Measurements from ENCODE around the gene ODR4. TPM values are rescaled to one million over a fixed set of nuclear protein-coding genes. Genes with fewer than 3 reads are reported as not detected.

The ODR4 gene
- total and polyA plus RNA-seq, 2 donors (not counting 3 experiments of a cell fraction or from before 2014, with no cell fraction given), result 6.0 to 18.6 TPM

GRCh38 chr1:186443638-186444037 lies 68.0 kb downstream of the ODR4 start:
- H3K36me3 ChIP-seq (ENCODE audit: control insufficient read depth in 2 of 2, extremely low read depth in 1 of 2, insufficient read depth in 2 of 2, low read length in 2 of 2), result no peaks in the 10 kb centered on the region
- no peak for FAIRE-seq
- no peaks in the 10 kb centered on the region for H4K20me1 ChIP-seq (replicated peaks; ENCODE audit: control insufficient read depth, extremely low read depth, insufficient read depth, low read length)
- BruUV-seq (replicated peaks), result no TSS peak
- no peak overlapping the region for H3K4me3 ChIP-seq (replicated peaks in 1 of 3; ENCODE audit: insufficient read depth in 1 of 3, low read depth in 1 of 3, low read length in 3 of 3)
- H3K9me3 ChIP-seq (replicated peaks; ENCODE audit: control insufficient read depth, insufficient read depth, low read length), result no peaks in the 10 kb centered on the region
- CTCF ChIA-PET, result interaction anchor here (1.8 kb wide), 1 partner anchor 68 kb away, joined by 5 read pairs; the partner anchor contains the start of genes ODR4 and TPR
- TF ChIP-seq POLR2A (IDR thresholded peaks at IDR 0.05; ENCODE audit: low read depth, low read length) (no peak), CTCF (IDR thresholded peaks at IDR 0.05; ENCODE audit: extremely low read depth in 1 of 2, insufficient read depth in 1 of 2, low read depth in 1 of 2, low read length in 2 of 2) (no peak), FOS (IDR thresholded peaks at IDR 0.05; ENCODE audit: borderline replicate concordance, insufficient read depth, low read length) (no peak), MYC (IDR thresholded peaks at IDR 0.05; ENCODE audit: low read depth, low read length) (no peak), JUN (IDR thresholded peaks at IDR 0.05; ENCODE audit: borderline replicate concordance, insufficient read depth, insufficient read length, low read depth) (no peak), POLR2AphosphoS5 (IDR thresholded peaks at IDR 0.05; ENCODE audit: insufficient read depth, low read depth, low read length) (no peak), EZH2 (IDR thresholded peaks at IDR 0.05; ENCODE audit: borderline replicate concordance, low read depth, low read length, severe bottlenecking) (no peak), GATA2 (IDR thresholded peaks at IDR 0.05; ENCODE audit: insufficient read depth, insufficient read length, low read depth, low read length) (no peak)
- TF ChIP-seq, protein P1, sequence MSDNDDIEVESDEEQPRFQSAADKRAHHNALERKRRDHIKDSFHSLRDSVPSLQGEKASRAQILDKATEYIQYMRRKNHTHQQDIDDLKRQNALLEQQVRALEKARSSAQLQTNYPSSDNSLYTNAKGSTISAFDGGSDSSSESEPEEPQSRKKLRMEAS (IDR thresholded peaks at IDR 0.05; ENCODE audit: insufficient read depth, insufficient read length), result no peak
- POLR2A ChIA-PET, result no interaction called here
- H2AFZ ChIP-seq (ENCODE audit: low read depth, low read length), result no peak overlapping the region
- no peak overlapping the region for H3K9ac ChIP-seq (replicated peaks; ENCODE audit: extremely low read depth, insufficient read depth, low read length)
- DNase-seq (ENCODE audit: low read depth, low spot score), result no peak
- no peak overlapping the region for H3K4me2 ChIP-seq (ENCODE audit: insufficient read depth, low read length)
- no peaks in the 10 kb centered on the region for H3K79me2 ChIP-seq (ENCODE audit: control insufficient read depth, insufficient read depth, low read length)
- intact Hi-C loops (cut with micrococcal nuclease), result loop anchor here (1.0 kb wide), 1 partner anchor 33 kb away; no protein-coding TSS in a partner anchor
- H3K9me1 ChIP-seq (replicated peaks; ENCODE audit: control insufficient read depth, extremely low read depth, insufficient read depth, low read length), result no peaks in the 10 kb centered on the region
- H3K27me3 ChIP-seq (ENCODE audit: control insufficient read depth in 2 of 2, insufficient read depth in 2 of 2, low read length in 2 of 2), result no peaks in the 10 kb centered on the region
- peaks cover 34% of the 10 kb centered on the region for H3K4me1 ChIP-seq (ENCODE audit: control insufficient read depth, extremely low read depth, insufficient read depth, low read length)
- no peak overlapping the region for H3K27ac ChIP-seq (ENCODE audit: insufficient read depth, low read depth, low read length)
- dilution Hi-C loops (cut with MboI; ENCODE audit: extremely low pct_ligation_motif_present, low sequenced_read_pairs), result no loop called here

All from endothelial cell of umbilical vein (primary cell).